Upper lobe of left lung (tissue), 6 donors: Measurements from ENCODE around the gene ZAP70. TPM values are rescaled to one million over a fixed set of nuclear protein-coding genes. Genes with fewer than 3 reads are reported as not detected.
"Not testable (repeated sequence)": the region's sequence is repeated elsewhere in the genome, so short reads cannot be mapped to it uniquely, and the experiment has no call there.

Source experiments
- ATAC-seq, 2 donors: fragments of 200-7000 bp; cut with Tn5 transposase; one replicate each; pipeline ENCODE4 v1.9.1; 2022; ENCODE audit warnings: mild to moderate bottlenecking in 2 of 2, moderate library complexity in 2 of 2; ENCODE audit not compliant: low FRiP score in 2 of 2
- DNase-seq, 2 donors: peaks; one replicate each; pipeline ENCODE4 v3.0.0-alpha.2; 2019 to 2020
- H3K27ac ChIP-seq, 4 donors: fragments of 200-600 bp; sonication (generic); one replicate each; pipeline ENCODE4 v1.5.1; 2016 to 2019
- H3K27me3 ChIP-seq, 4 donors: fragments of 200-600 bp; sonication (generic); one replicate each; pipeline ENCODE4 v1.5.1; 2017 to 2019
- H3K36me3 ChIP-seq, 4 donors: fragments of 200-600 bp; sonication (generic); one replicate each; pipeline ENCODE4 v1.5.1; 2016 to 2019
- H3K4me1 ChIP-seq, 4 donors: fragments of 200-600 bp; sonication (generic); one replicate each; pipeline ENCODE4 v1.5.1; 2018 to 2019
- H3K4me3 ChIP-seq, 4 donors: fragments of 200-600 bp; sonication (generic); one replicate each; pipeline ENCODE4 v1.5.1; 2017 to 2019; ENCODE audit warnings: mild to moderate bottlenecking in 2 of 4, moderate library complexity in 1 of 4
- H3K9me3 ChIP-seq, 4 donors: fragments of 200-600 bp; sonication (generic); one replicate each; pipeline ENCODE4 v1.5.1; 2018 to 2019
- CTCF ChIP-seq, 6 experiments: fragments of 450-650 bp in 4 of 6; fragments of 200-600 bp in 2 of 6; sonication (generic) in 2 of 6; IDR thresholded peaks; one replicate each; pipeline ENCODE4 v1.5.1; 2016 to 2019; ENCODE audit warnings: antibody characterized with exemption in 6 of 6
- EP300 ChIP-seq, 4 donors: sonication (generic); formaldehyde crosslinking; IDR thresholded peaks; one replicate each; pipeline ENCODE4 v1.5.1; 2017; ENCODE audit warnings: antibody characterized with exemption in 4 of 4, control low read depth in 2 of 4
- POLR2A ChIP-seq, 4 donors: fragments of 450-650 bp; IDR thresholded peaks; one replicate each; pipeline ENCODE4 v1.5.1; 2016 to 2017; ENCODE audit warnings: antibody characterized with exemption in 4 of 4, mild to moderate bottlenecking in 2 of 4
- POLR2AphosphoS5 ChIP-seq, 2 donors: sonication (generic); formaldehyde crosslinking; IDR thresholded peaks; one replicate each; pipeline ENCODE4 v1.5.1; 2017; ENCODE audit warnings: antibody characterized with exemption in 2 of 2
- WGBS, 2 donors: methylation state at CpG; one replicate each; pipeline ENCODE4 v1.1.5; 2017 to 2018; 5-methylcytosine and 5-hydroxymethylcytosine counted together
- total RNA-seq, 6 donors: library from RNA; depleted of rRNA in 4 of 6; stranded (reverse); fragments of >200 nt in 4 of 6; gene quantifications; one replicate each; pipeline versions ENCODE4 v1.1.0 to v1.2.1, GENCODE V29; 2016 to 2021
- donor health status: DM: no; HTN: no; CAD: no; lungs with moderate emphysema.
- donor health status: DM: no; HTN: yes; CAD: no; lungs with severe emphysema.

Gene ZAP70
- total RNA-seq, 6 donors from 2014 or later: 6.4 to 88.0 (median 11.3) TPM

- H3K27me3 ChIP-seq: no peaks in the 10 kb centered on the region
- H3K9me3 ChIP-seq: no peaks in the 10 kb centered on the region
- 64 to 76% methylated on average over 8 of the region's 8 CpGs for WGBS, 2 donors
- no peak for ATAC-seq
- H3K27ac ChIP-seq: no peak overlapping the region
- H3K36me3 ChIP-seq: no peaks in the 10 kb centered on the region
- no peaks in the 10 kb centered on the region for H3K4me1 ChIP-seq
- TF ChIP-seq POLR2A (IDR thresholded peaks at IDR 0.05) (no peak), CTCF (IDR thresholded peaks at IDR 0.05) (no peak), POLR2AphosphoS5 (IDR thresholded peaks at IDR 0.05) (no peak), EP300 (IDR thresholded peaks at IDR 0.05) (no peak)
- H3K4me3 ChIP-seq: no peak overlapping the region
- no peak for DNase-seq
Observed at GRCh38 chr2:97673915-97674283, 39.5 kb upstream of the ZAP70 start.

- 74 to 85% methylated on average over 4 to 5 of the region's 5 CpGs for WGBS, 2 donors
- TF ChIP-seq EP300 (IDR thresholded peaks at IDR 0.05) (no peak), POLR2A (IDR thresholded peaks at IDR 0.05) (no peak), POLR2AphosphoS5 (IDR thresholded peaks at IDR 0.05) (no peak)
- Histone ChIP-seq H3K27me3 (no peaks in the 10 kb centered on the region), H3K4me1 (no peaks in the 10 kb centered on the region), H3K27ac (no peak overlapping the region), H3K4me3 (no peak overlapping the region), H3K36me3 (no peaks in the 10 kb centered on the region), H3K9me3 (no peaks in the 10 kb centered on the region)
- no peak for ATAC-seq
- DNase-seq: no peak
Observed at GRCh38 chr2:97675430-97676113, 37.8 kb upstream of the ZAP70 start.

- WGBS, 2 donors: 90 to 100% methylated on average over 1 of the region's 1 CpG
- Histone ChIP-seq H3K27ac (no peak overlapping the region), H3K27me3 (no peaks in the 10 kb centered on the region), H3K4me3 (no peak overlapping the region), H3K36me3 (no peaks in the 10 kb centered on the region), H3K9me3 (no peaks in the 10 kb centered on the region), H3K4me1 (no peaks in the 10 kb centered on the region)
- TF ChIP-seq EP300 (IDR thresholded peaks at IDR 0.05) (no peak), POLR2A (IDR thresholded peaks at IDR 0.05) (no peak), CTCF (IDR thresholded peaks at IDR 0.05) (no peak), POLR2AphosphoS5 (IDR thresholded peaks at IDR 0.05) (no peak)
- ATAC-seq: no peak
- no peak for DNase-seq
Observed at GRCh38 chr2:97676620-97677019, 36.8 kb upstream of the ZAP70 start.

- ATAC-seq: no peak
- H3K27me3 ChIP-seq: no peaks in the 10 kb centered on the region
- no peak overlapping the region for H3K4me3 ChIP-seq
- no peaks in the 10 kb centered on the region for H3K4me1 ChIP-seq
- TF ChIP-seq CTCF (IDR thresholded peaks at IDR 0.05) (no peak), EP300 (IDR thresholded peaks at IDR 0.05) (no peak), POLR2A (IDR thresholded peaks at IDR 0.05) (no peak), POLR2AphosphoS5 (IDR thresholded peaks at IDR 0.05) (no peak)
- 74 to 88% methylated on average over 2 of the region's 2 CpGs for WGBS, 2 donors
- no peak for DNase-seq
- no peaks in the 10 kb centered on the region for H3K36me3 ChIP-seq
- H3K9me3 ChIP-seq: no peaks in the 10 kb centered on the region
- no peak overlapping the region for H3K27ac ChIP-seq
Observed at GRCh38 chr2:97677480-97677879, 35.9 kb upstream of the ZAP70 start.

- DNase-seq (no peak), ATAC-seq (no peak)
- Histone ChIP-seq H3K36me3 (no peaks in the 10 kb centered on the region), H3K27me3 (no peaks in the 10 kb centered on the region), H3K27ac (no peak overlapping the region), H3K4me1 (no peaks in the 10 kb centered on the region), H3K9me3 (no peaks in the 10 kb centered on the region), H3K4me3 (no peak overlapping the region)
- TF ChIP-seq CTCF (IDR thresholded peaks at IDR 0.05) (no peak), POLR2A (IDR thresholded peaks at IDR 0.05) (no peak)
- 89 to 94% methylated on average over 1 of the region's 1 CpG for WGBS, 2 donors
Observed at GRCh38 chr2:97678298-97678697, 35.1 kb upstream of the ZAP70 start.

- DNase-seq, H3K36me3 ChIP-seq, ATAC-seq, H3K9me3 ChIP-seq, H3K4me3 ChIP-seq, H3K27ac ChIP-seq, H3K4me1 ChIP-seq, H3K27me3 ChIP-seq: not testable (repeated sequence)
- 84 to 90% methylated on average over 2 of the region's 3 CpGs for WGBS, 2 donors
Observed at GRCh38 chr2:97687235-97687634, 26.1 kb upstream of the ZAP70 start.
